GM12878 (cell line): ENCODE measurements around the gene EPHB1. TPM values are rescaled to one million over a fixed set of nuclear protein-coding genes. Genes with fewer than 3 reads are reported as not detected.

Experiments used
- ATAC-seq: fragments of 200-7000 bp; cut with Tn5 transposase; 3 replicates; pipeline ENCODE4 v1.9.1; 2020; ENCODE audit warnings: mild to moderate bottlenecking, moderate library complexity
- BruUV-seq: library from RNA; stranded (reverse); fragments of 400-500 nt; replicated peaks from 2 replicates; lab custom pipeline; 2021; lab: Mats Ljungman, UMichigan
- CTCF ChIA-PET: fragments of 300-600 bp; sonication (Branson Sonifier 250); formaldehyde crosslinking; extraction: SDS; loops from one replicate; lab custom pipeline; 2021; ENCODE audit warnings: inconsistent platforms; lab: Yijun Ruan, JAX
- POLR2A ChIA-PET: fragments of 350-600 bp; formaldehyde crosslinking; extraction: SDS; loops from one replicate; lab custom pipeline; 2021; ENCODE audit warnings: inconsistent platforms; lab: Charles Lee
- RAD21 ChIA-PET: fragments of 300-600 bp; sonication (Branson Sonifier 250); formaldehyde crosslinking; loops from one replicate; lab custom pipeline; 2023; ENCODE audit warnings: antibody characterized with exemption; ENCODE audit not compliant: unreplicated experiment; lab: Charles Lee
- SMC1A ChIA-PET: fragments of 300-600 bp; sonication (Branson Sonifier 250); formaldehyde crosslinking; loops from one replicate; lab custom pipeline; 2023; ENCODE audit not compliant: unreplicated experiment, uncharacterized antibody; lab: Charles Lee
- DNase-seq: peaks from one replicate; pipeline ENCODE4 v3.0.0-alpha.2; 2011; ENCODE audit warnings: low read depth, low spot score
- FAIRE-seq: peaks from 3 replicates; lab custom pipeline; 2011; peaks lifted over from hg19 to GRCh38; lab: Jason Lieb, UNC
- H2AFZ ChIP-seq: 2 replicates; pipeline ENCODE4 v1.6.0; 2011; ENCODE audit warnings: low read depth, low read length, control low read depth; ENCODE audit not compliant: control insufficient read depth
- H3K27ac ChIP-seq: 2 replicates; pipeline ENCODE4 v1.5.1; 2011; ENCODE audit warnings: control low read depth; ENCODE audit not compliant: control insufficient read depth, insufficient read depth
- H3K27me3 ChIP-seq, 2 experiments: replicated peaks in 1 of 2; 2 replicates each; pipeline versions ENCODE4 v1.6.0 to v1.6.1; 2011; ENCODE audit warnings: low read length in 1 of 2; ENCODE audit not compliant: control insufficient read depth in 2 of 2, insufficient read depth in 2 of 2
- H3K36me3 ChIP-seq, 2 experiments: 2 replicates each; pipeline ENCODE4 v1.5.1; 2011; ENCODE audit warnings: low read length in 1 of 2; ENCODE audit not compliant: control insufficient read depth in 2 of 2, insufficient read depth in 2 of 2
- H3K4me1 ChIP-seq: 2 replicates; pipeline ENCODE4 v1.6.1; 2011; ENCODE audit warnings: mild to moderate bottlenecking, low read length, moderate library complexity, mixed read lengths; ENCODE audit not compliant: control insufficient read depth, insufficient read depth
- H3K4me2 ChIP-seq: 2 replicates; pipeline ENCODE4 v1.6.0; 2011; ENCODE audit warnings: control low read depth; ENCODE audit not compliant: control insufficient read depth, insufficient read depth
- H3K4me3 ChIP-seq: fragments of 200-600 bp; sonication (generic); 2 replicates; pipeline ENCODE4 v1.5.1; 2016
- H3K79me2 ChIP-seq: 2 replicates; pipeline ENCODE4 v1.6.0; 2011; ENCODE audit warnings: low read length; ENCODE audit not compliant: control insufficient read depth, insufficient read depth
- H3K9ac ChIP-seq: 2 replicates; pipeline ENCODE4 v1.8.0; 2011; ENCODE audit warnings: low read length, control low read depth, mixed read lengths; ENCODE audit not compliant: control insufficient read depth, insufficient read depth
- H3K9me3 ChIP-seq: replicated peaks from 3 replicates; pipeline ENCODE4 v1.5.1; 2011; ENCODE audit warnings: mild to moderate bottlenecking, low read length; ENCODE audit not compliant: control insufficient read depth, insufficient read depth
- H4K20me1 ChIP-seq: 2 replicates; pipeline ENCODE4 v1.6.0; 2011; ENCODE audit not compliant: control insufficient read depth, insufficient read depth
- CBFB ChIP-seq: IDR thresholded peaks from 2 replicates; pipeline ENCODE4 v1.6.1; 2016; ENCODE audit warnings: antibody characterized with exemption, low read depth
- EGR1 ChIP-seq, 2 experiments: IDR thresholded peaks; 1 replicate in 1 of 2; 2 replicates in 1 of 2; pipeline ENCODE4 v1.6.1; 2011 to 2012; ENCODE audit warnings: low read depth in 2 of 2, low read length in 2 of 2, borderline replicate concordance in 1 of 2, mild to moderate bottlenecking in 1 of 2, moderate library complexity in 1 of 2
- ETV6 ChIP-seq, 2 experiments: fragments of 450-650 bp in 1 of 2; IDR thresholded peaks in 1 of 2; conservative IDR thresholded peaks in 1 of 2; 2 replicates each; pipeline ENCODE4 v1.6.1; 2014; ENCODE audit warnings: antibody characterized with exemption in 1 of 2, borderline replicate concordance in 1 of 2, low read depth in 1 of 2, mild to moderate bottlenecking in 1 of 2, moderate library complexity in 1 of 2
- HDGF ChIP-seq: fragments of 450-650 bp; IDR thresholded peaks from 2 replicates; pipeline ENCODE4 v1.6.1; 2016; ENCODE audit warnings: antibody characterized with exemption
- IKZF1 ChIP-seq: fragments of 450-650 bp; conservative IDR thresholded peaks from 2 replicates; pipeline ENCODE4 v1.6.1; 2017; ENCODE audit warnings: antibody characterized with exemption, mild to moderate bottlenecking
- MYB ChIP-seq: fragments of 150-350 bp; IDR thresholded peaks from 2 replicates; pipeline ENCODE4 v1.6.1; 2014; ENCODE audit warnings: mild to moderate bottlenecking, low read depth, low read length, borderline replicate concordance
- NR2C1 ChIP-seq: fragments of 450-650 bp; IDR thresholded peaks from 2 replicates; pipeline ENCODE4 v1.6.1; 2017; ENCODE audit warnings: antibody characterized with exemption, mild to moderate bottlenecking, moderate library complexity
- NR2C2 ChIP-seq: IDR thresholded peaks from 2 replicates; pipeline ENCODE4 v1.6.1; 2011; ENCODE audit warnings: borderline replicate concordance, low read depth; ENCODE audit not compliant: control insufficient read depth, insufficient read length
- NRF1 ChIP-seq: conservative IDR thresholded peaks from 2 replicates; pipeline ENCODE4 v1.6.1; 2011; ENCODE audit warnings: mild to moderate bottlenecking, low read depth, low read length, improper control_type of control experiment
- PAX5 ChIP-seq: IDR thresholded peaks from 2 replicates; pipeline ENCODE4 v1.6.1; 2011; ENCODE audit warnings: low read depth, low read length, borderline replicate concordance
- RCOR1 ChIP-seq: conservative IDR thresholded peaks from 2 replicates; pipeline ENCODE4 v1.6.1; 2012; ENCODE audit warnings: low read depth, low read length, improper control_type of control experiment
- RFX5 ChIP-seq: IDR thresholded peaks from 2 replicates; pipeline ENCODE4 v1.6.1; 2011; ENCODE audit warnings: low read depth, low read length, improper control_type of control experiment
- SMC3 ChIP-seq: IDR thresholded peaks from 2 replicates; pipeline ENCODE4 v1.6.1; 2011; ENCODE audit warnings: low read length, improper control_type of control experiment, borderline replicate concordance
- ZNF622 ChIP-seq: fragments of 450-650 bp; IDR thresholded peaks from 2 replicates; pipeline ENCODE4 v1.6.1; 2017; ENCODE audit warnings: mild to moderate bottlenecking, inconsistent platforms
- WGBS: methylation state at CpG from one replicate; pipeline ENCODE4 v1.1.6; 2016; ENCODE audit warnings: low lambda C conversion rate; ENCODE audit not compliant: insufficient replicate concordance, insufficient coverage; ENCODE audit errors: missing lambda C conversion rate; 5-methylcytosine and 5-hydroxymethylcytosine counted together
- in situ Hi-C: fragments of 300-500 bp; cut with MboI; formaldehyde crosslinking; loops from 9 replicates; pipeline ENCODE4 v1.14.3; 2018; ENCODE audit warnings: mixed read lengths
- intact Hi-C: fragments of 100-400 bp; cut with micrococcal nuclease; formaldehyde crosslinking; loops from one replicate; pipeline ENCODE4 v1.14.2; 2022; ENCODE audit not compliant: unreplicated experiment
- polyA plus RNA-seq, 11 experiments: library from polyadenylated mRNA; depleted of rRNA in 4 of 11; unstranded in 6 of 11; stranded (reverse) in 5 of 11; fragments of >200 nt; fragmentation: Nextera tagmentation in 4 of 11; fragmentation: Illumina TruSeq in 1 of 11; extraction: Ambion mirVana in 4 of 11; extraction: Trizol in 1 of 11; gene quantifications; 1 replicate in 1 of 11; 2 replicates in 10 of 11; pipeline versions ENCODE4 v1.2.1 to v1.2.3, GENCODE V29; 2011 to 2016; ENCODE audit warnings: inconsistent platforms in 2 of 11, missing spikeins in 2 of 11, low read depth in 1 of 11
- total RNA-seq, 4 experiments: library from RNA; depleted of rRNA in 3 of 4; stranded (reverse); fragments of >200 nt in 3 of 4; fragmentation: Illumina TruSeq in 1 of 4; extraction: Trizol in 1 of 4; gene quantifications; 2 replicates each; pipeline versions ENCODE4 v1.2.1 to v1.2.3, GENCODE V29; 2013 to 2021
- TF ChIP-seq, protein P1 (sequence below), 3 experiments: IDR thresholded peaks in 2 of 3; conservative IDR thresholded peaks in 1 of 3; 2 replicates each; pipeline ENCODE4 v1.5.1; 2011; ENCODE audit warnings: low read depth in 3 of 3, low read length in 3 of 3, mild to moderate bottlenecking in 3 of 3, control low read depth in 2 of 3, moderate library complexity in 2 of 3, inconsistent platforms in 1 of 3, mixed read lengths in 1 of 3; ENCODE audit not compliant: control insufficient read depth in 2 of 3, insufficient read depth in 1 of 3; ENCODE audit errors: extremely low read depth in 1 of 3
- TF ChIP-seq, protein P2 (sequence below): fragments of 450-650 bp; IDR thresholded peaks from 2 replicates; pipeline ENCODE4 v1.6.1; 2016; ENCODE audit warnings: mild to moderate bottlenecking, moderate library complexity, borderline replicate concordance

EPHB1 gene
- total and polyA plus RNA-seq, 10 of the 15 experiments (the other 5 are each of a cell fraction or from before 2014, with no cell fraction given): 0.33 to 23.8 (median 1.2) TPM

DNA sequence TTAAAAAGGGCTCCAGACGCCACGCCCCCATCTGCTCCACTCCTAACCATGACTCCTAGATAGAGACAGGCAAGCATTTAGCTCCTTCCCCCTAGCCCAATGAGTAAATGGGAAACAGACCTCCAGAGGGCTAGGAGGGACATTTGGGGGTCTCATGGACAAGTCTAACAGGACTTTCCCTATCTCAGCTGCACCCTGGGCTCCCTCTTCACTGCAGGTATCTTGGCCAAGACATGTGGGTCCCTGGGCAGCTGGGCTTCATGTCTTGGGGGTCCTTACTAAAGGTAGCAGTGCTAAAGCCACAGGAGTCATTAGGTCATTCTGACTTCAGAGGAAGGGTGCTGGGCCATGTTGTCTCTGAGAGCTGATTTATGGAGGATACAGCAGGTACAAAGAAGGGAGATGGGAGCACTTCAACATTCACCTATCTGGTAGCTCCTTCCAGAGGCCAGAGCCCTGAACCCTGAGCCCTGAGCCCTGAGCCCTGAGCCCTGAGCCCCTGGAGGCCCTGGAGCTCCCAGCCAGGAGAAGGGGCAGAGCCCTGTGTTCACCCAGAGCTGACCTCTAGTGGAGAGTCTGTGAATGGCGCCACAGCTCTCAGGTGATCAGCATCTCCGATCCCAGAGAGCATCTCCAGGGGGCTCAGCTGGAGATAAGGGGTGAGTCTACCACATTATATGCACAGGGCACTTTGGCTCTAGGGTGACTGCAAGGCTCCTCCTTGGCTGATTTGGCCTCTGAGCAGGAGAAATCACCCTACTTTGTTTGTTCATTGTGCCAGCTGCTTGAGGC, 40.1 kb upstream of the EPHB1 start (continued):
- TF ChIP-seq, protein P1, sequence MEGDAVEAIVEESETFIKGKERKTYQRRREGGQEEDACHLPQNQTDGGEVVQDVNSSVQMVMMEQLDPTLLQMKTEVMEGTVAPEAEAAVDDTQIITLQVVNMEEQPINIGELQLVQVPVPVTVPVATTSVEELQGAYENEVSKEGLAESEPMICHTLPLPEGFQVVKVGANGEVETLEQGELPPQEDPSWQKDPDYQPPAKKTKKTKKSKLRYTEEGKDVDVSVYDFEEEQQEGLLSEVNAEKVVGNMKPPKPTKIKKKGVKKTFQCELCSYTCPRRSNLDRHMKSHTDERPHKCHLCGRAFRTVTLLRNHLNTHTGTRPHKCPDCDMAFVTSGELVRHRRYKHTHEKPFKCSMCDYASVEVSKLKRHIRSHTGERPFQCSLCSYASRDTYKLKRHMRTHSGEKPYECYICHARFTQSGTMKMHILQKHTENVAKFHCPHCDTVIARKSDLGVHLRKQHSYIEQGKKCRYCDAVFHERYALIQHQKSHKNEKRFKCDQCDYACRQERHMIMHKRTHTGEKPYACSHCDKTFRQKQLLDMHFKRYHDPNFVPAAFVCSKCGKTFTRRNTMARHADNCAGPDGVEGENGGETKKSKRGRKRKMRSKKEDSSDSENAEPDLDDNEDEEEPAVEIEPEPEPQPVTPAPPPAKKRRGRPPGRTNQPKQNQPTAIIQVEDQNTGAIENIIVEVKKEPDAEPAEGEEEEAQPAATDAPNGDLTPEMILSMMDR (IDR thresholded peaks at IDR 0.05 in 2 of 3, conservative IDR thresholded peaks at IDR 0.05 in 1 of 3; ENCODE audit: control insufficient read depth in 2 of 3, extremely low read depth in 1 of 3, insufficient read depth in 1 of 3, low read depth in 3 of 3, low read length in 3 of 3): peak; percentile 63 to 94 (median 82)
- TF ChIP-seq HDGF (no peak), RFX5 (no peak), SMC3 (peak; percentile 46; the same call in 1 of the 2 replicates), MYB (no peak), ZNF622 (no peak)

DNA sequence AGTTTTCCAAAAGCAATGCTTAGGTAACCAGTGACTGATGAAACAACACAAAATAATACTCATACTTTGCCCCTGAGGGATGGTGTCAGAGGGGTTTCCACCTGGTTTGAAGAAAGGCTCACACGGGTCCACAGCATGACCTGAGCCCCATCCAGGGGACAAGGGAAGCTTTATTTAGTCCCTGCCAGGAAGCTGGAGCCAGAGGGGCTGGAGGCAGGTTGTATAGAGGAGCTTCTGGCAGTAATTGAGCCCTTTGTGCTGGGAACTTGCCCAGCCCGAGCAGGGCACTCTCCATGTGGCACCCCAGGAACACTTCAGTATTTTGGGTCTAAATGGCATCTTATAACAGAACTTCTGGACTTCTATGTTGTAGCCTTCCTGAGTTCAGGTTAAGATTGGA, 39.2 kb upstream of the EPHB1 start:
- Histone ChIP-seq H3K4me1 (no peaks in the 10 kb centered on the region), H3K9ac (no peak overlapping the region), H2AFZ (no peak overlapping the region), H3K27me3 (no peaks in the 10 kb centered on the region; a peak in 1 of 4 replicates), H3K4me3 (no peak overlapping the region), H3K27ac (no peak overlapping the region), H3K36me3 (no peaks in the 10 kb centered on the region), H4K20me1 (no peaks in the 10 kb centered on the region), H3K79me2 (no peaks in the 10 kb centered on the region), H3K4me2 (no peak overlapping the region), H3K9me3 (no peaks in the 10 kb centered on the region)
- FAIRE-seq: no peak
- no peak for ATAC-seq
- in situ Hi-C loops: no loop called here
- whole genome bisulfite sequencing: 0% methylated on average over 2 of the region's 2 CpGs
- DNase-seq: no peak
- RAD21 ChIA-PET: no interaction called here
- CTCF ChIA-PET: interaction anchor here (0.5 to 3.6 kb wide), 18 partner anchors 9 to 1138 kb away, joined by 3 to 22 read pairs (median 4); partner anchors contain the start of gene EPHB1
- POLR2A ChIA-PET: no interaction called here
- SMC1A ChIA-PET: interaction anchor here (0.7 to 2.6 kb wide), 2 partner anchors 155 to 746 kb away, joined by 4 to 17 read pairs; no protein-coding TSS in a partner anchor
- BruUV-seq: no TSS peak
- intact Hi-C loops: loop anchor here (1.0 kb wide), 1 partner anchor 156 kb away; no protein-coding TSS in a partner anchor
- TF ChIP-seq EGR1 (IDR thresholded peaks at IDR 0.05; ENCODE audit: borderline replicate concordance in 1 of 2, low read depth in 2 of 2, low read length in 2 of 2) (no peak), PAX5 (no peak), IKZF1 (no peak), CBFB (no peak), NR2C2 (no peak), NRF1 (no peak), NR2C1 (no peak), ETV6 (conservative IDR thresholded peaks at IDR 0.05 in 1 of 2, IDR thresholded peaks at IDR 0.05 in 1 of 2; ENCODE audit: borderline replicate concordance in 1 of 2, low read depth in 1 of 2) (no peak), RCOR1 (no peak)
- TF ChIP-seq, protein P2, sequence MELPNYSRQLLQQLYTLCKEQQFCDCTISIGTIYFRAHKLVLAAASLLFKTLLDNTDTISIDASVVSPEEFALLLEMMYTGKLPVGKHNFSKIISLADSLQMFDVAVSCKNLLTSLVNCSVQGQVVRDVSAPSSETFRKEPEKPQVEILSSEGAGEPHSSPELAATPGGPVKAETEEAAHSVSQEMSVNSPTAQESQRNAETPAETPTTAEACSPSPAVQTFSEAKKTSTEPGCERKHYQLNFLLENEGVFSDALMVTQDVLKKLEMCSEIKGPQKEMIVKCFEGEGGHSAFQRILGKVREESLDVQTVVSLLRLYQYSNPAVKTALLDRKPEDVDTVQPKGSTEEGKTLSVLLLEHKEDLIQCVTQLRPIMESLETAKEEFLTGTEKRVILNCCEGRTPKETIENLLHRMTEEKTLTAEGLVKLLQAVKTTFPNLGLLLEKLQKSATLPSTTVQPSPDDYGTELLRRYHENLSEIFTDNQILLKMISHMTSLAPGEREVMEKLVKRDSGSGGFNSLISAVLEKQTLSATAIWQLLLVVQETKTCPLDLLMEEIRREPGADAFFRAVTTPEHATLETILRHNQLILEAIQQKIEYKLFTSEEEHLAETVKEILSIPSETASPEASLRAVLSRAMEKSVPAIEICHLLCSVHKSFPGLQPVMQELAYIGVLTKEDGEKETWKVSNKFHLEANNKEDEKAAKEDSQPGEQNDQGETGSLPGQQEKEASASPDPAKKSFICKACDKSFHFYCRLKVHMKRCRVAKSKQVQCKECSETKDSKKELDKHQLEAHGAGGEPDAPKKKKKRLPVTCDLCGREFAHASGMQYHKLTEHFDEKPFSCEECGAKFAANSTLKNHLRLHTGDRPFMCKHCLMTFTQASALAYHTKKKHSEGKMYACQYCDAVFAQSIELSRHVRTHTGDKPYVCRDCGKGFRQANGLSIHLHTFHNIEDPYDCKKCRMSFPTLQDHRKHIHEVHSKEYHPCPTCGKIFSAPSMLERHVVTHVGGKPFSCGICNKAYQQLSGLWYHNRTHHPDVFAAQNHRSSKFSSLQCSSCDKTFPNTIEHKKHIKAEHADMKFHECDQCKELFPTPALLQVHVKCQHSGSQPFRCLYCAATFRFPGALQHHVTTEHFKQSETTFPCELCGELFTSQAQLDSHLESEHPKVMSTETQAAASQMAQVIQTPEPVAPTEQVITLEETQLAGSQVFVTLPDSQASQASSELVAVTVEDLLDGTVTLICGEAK: no peak
